Tongue (tissue), 2 donors: ENCODE results near the gene CYP27B1. TPM values are rescaled to one million over a fixed set of nuclear protein-coding genes. Genes with fewer than 3 reads are reported as not detected.

Experiments
- DNase-seq: peaks from one replicate; pipeline ENCODE4 v3.0.0-alpha.2; 2015
- total RNA-seq: library from RNA; depleted of rRNA; stranded (reverse); fragments of >200 nt; gene quantifications from one replicate; pipeline ENCODE4 v1.2.3, GENCODE V29; 2014

The CYP27B1 gene
- total RNA-seq, 1 donor from 2014 or later, result 0.10 TPM

GRCh38 chr12:57765003-57765697 lies 1.7 kb downstream of the CYP27B1 start:
- DNase-seq, result no peak

- no peak for DNase-seq
Measured at GRCh38 chr12:57764662-57765002, 2.2 kb downstream of the CYP27B1 start.

GRCh38 chr12:57763881-57764661 lies 2.8 kb downstream of the CYP27B1 start:
- no peak for DNase-seq

- no peak for DNase-seq
Measured at GRCh38 chr12:57762463-57762862, 4.4 kb downstream of the CYP27B1 start.

- DNase-seq, result no peak
Measured at GRCh38 chr12:57761391-57761998, 5.4 kb downstream of the CYP27B1 start.

DNA sequence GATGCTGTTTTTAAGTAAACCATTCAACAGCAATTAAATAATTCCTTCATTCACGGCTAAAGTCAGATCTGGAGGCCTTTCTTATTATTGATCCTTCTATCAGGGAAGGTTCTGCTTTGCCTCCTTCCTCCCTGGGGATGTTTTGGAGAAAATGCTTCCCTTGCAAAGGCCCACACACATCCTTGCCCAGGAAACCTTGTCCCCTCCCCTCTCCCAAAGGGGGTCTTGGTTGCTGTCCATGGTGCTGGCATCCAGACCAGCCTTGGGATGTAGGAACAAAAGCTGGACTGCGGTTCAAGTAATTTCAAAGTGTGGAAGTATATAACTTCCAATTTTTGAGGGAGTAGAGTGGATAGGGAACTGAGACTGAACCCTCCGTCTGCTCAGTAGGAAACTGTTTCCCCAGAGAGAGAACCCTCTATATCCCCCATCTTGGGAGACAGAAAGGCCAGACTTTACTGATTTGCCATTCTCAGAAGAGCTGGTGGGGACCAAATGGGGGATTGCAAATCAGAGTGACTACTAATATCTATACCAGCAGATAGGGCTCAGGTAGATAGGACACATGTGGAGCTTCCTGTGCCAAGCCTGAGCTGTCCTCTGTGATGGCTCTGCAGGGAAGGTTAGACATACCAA lies 6.4 kb downstream of the CYP27B1 start:
- DNase-seq, result peak; percentile 64

GRCh38 chr12:57759360-57759980 lies 7.4 kb downstream of the CYP27B1 start:
- DNase-seq, result no peak

DNA sequence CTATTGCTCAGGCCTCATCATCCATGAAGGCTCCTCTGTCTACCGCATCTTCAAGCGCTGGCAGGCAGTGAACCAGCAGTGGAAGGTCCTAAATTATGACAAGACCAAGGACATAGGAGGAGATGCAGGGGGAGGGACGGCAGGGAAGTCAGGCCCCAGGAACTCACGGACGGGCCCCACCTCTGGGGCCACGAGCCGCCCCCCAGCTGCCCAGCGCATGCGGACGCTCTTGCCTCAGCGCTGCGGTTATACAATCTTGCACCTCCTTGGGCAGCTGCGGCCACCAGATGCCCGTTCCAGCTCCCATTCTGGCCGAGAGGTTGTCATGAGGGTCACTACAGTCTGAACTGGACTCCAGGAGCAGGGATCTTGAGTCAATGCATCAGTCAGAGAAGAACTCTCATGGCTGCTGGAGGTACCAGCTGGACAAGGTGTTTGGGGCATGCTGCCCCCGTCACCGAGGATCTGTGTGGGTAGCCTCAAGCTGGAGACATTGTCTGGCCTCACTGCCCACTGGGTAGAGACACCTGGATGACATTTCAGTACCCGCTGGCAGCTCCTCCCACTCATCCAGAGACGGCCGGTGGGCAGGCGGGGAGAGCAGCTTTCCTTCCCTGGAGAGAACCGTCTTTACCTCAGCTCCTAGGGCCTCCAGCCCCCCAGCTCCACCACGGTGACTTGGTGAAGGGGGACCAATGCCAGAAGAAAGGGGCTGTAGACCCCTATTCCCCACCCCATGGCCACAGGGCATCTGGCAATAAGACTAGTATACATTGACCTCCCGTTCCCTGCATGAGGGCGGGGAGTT lies 8.1 kb downstream of the CYP27B1 start:
- DNase-seq, result no peak

DNA sequence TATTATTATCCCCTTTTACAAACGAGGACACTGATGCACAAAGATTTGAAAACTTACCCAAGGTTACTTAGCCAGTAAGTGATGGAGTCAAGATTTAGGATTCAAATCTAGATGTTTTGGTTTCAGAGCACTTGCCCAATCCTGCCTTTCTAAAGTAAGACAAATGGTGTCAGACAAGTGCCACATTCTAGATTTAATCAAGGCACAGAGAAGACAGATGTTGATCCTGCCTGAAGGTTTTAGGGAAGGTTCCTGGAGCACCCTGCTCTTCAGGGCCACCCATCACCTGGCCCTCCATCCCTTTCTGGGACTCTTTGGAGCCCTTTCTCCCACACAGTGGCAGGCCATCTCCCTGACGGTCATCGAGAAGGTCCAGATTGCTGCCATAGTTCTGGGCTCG lies 9.1 kb downstream of the CYP27B1 start:
- DNase-seq, result no peak

DNA sequence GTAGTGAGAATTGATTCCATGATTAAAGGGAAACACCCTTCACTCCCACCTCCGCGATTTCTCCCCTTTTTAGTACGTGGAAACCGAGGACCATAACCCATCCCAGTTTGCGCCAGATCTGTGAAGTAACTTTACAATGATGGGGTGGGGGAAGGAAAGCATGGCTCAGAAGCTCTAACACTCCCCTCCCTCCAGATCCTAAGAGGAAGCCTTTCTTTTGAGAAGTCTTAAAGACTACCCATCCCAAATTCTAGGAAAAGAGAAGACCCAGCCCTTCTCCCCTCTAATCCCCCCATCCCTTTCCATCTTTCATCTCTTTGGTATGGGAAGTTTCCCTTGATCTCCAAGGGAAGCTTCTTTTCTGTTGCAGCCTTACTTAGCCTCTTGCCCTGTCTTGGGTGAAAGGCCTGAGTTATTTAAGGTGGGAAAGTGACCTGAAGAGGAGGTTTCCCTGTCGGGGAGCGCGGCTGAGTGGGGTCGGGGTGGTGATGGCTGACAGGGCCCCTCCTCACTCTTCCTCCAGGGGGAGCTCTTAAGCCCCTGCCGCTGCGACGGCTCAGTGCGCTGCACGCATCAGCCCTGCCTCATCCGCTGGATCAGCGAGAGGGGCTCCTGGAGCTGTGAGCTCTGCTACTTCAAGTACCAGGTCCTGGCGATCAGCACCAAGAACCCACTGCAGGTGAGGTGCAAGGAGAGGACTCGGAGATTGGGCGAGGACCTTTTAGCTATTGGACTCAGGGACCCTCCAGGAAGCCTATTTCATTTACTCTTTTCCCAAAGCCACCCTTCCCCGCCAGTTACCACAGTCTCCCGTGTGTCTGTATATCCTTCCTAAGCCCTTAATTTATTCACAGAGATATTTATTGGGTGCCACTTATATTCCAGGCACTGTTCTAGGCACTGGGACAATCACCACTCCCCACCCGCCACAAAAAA lies 10.2 kb downstream of the CYP27B1 start:
- DNase-seq, result peak; percentile 37

DNA sequence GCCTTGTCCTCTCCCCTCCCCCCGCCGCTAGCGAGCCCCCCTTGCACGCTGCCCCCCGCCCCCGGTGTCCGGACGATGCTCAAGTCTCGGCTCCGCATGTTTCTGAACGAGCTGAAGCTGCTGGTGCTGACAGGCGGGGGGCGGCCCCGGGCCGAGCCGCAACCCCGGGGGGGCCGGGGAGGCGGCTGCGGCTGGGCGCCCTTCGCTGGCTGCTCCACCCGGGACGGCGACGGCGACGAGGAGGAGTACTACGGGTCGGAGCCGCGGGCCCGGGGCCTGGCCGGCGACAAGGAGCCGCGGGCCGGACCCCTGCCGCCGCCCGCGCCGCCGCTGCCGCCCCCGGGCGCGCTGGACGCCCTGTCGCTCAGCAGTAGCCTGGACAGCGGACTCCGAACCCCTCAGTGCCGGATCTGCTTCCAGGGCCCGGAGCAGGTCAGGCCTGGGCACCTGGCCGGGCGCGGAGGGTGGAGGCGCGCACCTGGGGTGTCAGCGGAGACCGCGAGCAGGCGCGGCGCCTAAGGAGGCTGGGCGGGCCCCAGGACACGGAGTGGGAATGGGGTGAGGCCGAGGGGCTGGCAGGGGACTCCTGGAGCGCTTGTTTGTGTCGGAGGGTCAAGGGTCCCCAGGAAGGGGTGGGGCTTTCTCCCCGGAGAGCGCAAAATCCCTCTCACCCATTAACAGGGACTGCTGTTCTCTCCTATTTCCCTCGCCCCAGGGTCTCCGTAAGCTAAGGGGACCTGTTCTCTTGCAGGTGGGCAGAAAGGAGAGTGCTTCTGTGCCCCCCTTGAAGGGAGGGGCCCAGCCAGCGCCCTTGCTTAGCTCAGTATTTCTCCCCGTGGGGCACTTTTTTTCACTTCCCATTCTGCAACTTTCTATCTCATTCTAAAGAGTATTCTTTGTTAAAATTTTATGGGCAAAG lies 11.2 kb downstream of the CYP27B1 start:
- DNase-seq, result no peak

GRCh38 chr12:57755194-57755453 lies 11.8 kb downstream of the CYP27B1 start:
- DNase-seq, result no peak

DNA sequence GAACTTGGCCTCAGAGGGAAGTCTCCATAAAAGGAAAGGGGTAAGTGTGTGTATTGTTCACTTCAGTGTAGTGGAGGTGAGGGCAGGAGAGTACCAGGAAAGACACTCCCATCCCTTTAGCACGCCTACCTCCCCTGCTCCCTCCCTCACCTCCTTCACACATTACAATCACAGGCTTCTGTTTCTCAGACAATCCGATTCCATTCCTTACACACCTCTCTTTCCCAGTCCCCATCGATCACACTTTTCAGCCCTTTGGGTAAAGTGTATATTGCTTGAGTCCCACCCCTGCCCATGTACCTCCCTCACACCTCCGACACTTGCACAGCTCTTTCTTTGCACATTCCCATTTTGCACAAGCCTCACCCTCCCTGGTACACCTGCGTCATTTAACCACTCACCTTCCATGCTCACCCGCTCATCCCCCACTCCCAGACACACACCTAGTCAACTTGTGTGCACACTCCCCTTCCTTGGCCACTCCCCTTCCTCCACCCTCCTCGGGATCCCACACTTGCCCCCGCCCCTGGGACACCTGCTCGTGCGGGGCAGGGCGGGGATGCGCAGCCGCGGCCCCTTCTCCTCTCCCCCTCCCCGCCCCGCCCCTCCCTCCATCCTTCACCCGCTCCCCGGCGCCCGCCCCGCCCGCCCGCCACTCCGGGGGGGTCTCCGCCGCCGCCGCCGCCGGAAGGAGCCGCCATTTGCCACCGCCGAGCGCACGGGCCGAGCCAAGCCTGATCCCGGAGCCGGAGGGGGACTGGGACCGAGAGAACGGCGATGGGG lies 12.3 kb downstream of the CYP27B1 start, which contains the start of gene MARCHF9:
TSS of gene MARCHF9 (plus strand) at position 693 of the 783 bp plus-strand sequence. CDS start 426 bp downstream, outside the sequence.
- DNase-seq, result peak; percentile 72

DNA sequence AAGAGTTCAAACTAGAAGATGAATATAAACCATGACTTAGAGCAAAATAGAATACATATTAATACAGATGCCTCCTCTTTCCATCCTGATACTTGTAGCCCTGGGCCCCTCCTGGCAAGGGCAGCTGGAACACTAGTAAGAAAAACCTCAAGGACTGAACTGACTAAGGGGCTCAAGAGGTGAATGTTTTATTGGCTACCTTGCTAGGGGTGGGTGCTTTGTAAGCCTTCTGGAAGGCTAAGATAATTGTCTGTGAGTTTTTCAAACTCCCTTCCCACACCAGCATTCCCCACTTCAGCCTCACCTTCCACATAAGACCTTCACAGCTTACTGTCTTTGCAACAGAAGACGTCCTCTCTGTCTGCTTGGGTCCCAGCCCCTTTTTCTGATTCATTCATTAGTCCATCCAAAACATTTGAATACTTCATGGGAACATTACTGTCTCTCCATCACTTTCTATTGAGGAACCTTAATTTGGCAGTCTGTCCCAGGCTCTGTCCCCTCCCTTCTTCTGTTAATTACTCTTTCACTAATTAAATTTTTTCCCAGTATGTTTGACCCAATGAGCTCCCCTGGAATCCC lies 13.0 kb downstream of the CYP27B1 start:
- no peak for DNase-seq

GRCh38 chr12:57752668-57753000 lies 14.2 kb downstream of the CYP27B1 start:
- no peak for DNase-seq

DNA sequence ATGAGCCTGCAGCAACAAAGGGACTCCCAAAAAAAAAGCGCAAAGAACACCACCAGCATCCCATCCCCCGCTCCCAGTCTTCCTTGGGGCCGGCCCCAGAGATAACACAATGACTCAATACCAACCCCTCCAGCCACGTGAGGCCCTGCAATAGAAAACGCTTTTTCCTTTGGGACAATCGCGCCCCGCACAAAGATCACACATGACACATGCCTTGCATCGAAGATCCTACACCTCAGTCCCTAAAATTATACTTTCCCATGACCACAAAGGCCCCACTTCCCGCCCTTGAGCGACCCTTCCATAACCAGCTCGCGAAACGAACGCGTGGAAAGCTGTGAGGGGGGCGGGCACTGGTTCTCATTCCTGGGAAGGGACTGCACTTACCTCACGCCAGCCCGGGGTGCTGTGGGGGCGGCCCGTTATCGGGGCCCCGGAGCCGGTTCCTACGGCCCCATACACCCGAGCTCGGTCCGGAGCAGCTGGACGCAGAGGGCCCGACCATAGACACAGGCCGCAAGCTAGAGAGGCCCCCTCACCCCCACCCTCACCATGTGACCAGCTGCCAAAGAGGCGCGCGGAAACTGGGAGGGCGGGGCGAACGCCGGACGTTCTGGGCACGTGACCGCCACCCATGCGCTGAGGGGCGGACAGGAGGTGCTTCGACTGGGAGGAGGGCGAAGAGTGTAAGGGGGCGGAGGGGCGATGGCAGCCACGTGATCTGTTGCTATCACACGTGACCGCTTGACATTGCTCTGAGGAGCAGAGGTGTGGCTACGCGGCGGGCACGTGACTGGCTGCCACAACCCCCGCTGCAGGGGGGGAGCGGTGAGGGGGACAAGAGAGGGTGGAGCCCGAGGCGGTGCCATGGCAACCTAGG lies 14.8 kb downstream of the CYP27B1 start, which contains the start of gene CDK4:
TSS of gene CDK4 (minus strand) at position 523 of the 880 bp plus-strand sequence. CDS start 593 bp downstream, outside the sequence.
- peak; percentile 99 for DNase-seq

DNA sequence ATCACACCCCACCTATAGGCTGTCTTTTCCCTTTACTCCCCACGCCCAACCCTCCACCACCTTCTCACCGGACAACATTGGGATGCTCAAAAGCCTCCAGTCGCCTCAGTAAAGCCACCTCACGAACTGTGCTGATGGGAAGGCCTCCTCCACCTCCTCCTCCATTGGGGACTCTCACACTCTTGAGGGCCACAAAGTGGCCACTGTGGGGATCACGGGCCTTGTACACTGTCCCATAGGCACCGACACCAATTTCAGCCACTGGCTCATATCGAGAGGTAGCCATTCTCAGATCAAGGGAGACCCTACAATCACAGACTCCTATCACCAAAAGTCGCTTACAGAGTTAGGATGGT lies 15.5 kb downstream of the CYP27B1 start:
- DNase-seq, result no peak
